LNCAP (cell line): ENCODE results near the gene C16orf90.

Experiments used
- TF ChIP-seq, protein P1 (sequence below): fragments of 450-650 bp; IDR thresholded peaks from 2 replicates; pipeline ENCODE4 v1.5.1; 2017; ENCODE audit warnings: mild to moderate bottlenecking

C16orf90 gene

DNA sequence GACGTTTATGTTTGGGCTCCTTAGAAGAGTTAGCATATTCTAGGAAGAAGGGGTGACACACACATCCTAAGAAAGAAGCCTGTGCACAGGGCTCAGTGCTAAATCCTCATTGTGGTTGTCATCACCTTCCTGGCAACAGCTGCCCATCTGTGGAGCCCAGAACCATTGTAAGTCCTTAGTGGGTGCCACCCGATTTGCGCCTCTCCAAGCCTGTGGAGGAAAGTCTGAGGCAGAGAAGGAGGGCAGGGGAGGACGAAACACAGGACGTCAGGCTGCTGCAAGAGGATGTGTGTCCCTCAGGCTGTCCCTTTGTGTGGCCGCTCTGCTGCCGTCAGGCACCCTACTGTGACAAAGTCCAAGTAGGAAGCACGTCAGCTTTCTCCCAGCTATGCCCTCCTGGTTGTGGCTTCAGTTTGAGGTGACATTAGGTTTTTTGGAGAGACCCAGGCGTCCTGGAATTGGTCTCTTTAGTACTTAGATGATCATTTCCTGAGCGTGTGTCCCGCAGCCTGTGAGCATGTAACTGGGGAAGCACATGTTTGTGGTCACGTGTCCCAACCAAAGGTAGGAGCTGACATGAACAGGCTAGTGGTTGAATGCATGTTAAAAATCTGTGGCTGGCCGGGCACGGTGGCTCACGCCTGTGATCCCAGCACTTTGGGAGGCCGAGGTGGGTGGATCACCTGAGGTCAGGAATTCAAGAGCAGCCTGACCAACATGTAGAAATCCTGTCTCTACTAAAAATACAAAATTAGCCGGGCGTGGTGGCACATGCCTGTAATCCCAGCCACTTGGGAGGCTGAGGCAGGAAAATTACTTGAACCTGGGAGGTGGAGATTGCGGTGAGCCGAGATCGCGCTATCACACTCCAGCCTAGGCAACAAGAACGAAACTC, 16.2 kb upstream of the C16orf90 start:
- TF ChIP-seq, protein P1, sequence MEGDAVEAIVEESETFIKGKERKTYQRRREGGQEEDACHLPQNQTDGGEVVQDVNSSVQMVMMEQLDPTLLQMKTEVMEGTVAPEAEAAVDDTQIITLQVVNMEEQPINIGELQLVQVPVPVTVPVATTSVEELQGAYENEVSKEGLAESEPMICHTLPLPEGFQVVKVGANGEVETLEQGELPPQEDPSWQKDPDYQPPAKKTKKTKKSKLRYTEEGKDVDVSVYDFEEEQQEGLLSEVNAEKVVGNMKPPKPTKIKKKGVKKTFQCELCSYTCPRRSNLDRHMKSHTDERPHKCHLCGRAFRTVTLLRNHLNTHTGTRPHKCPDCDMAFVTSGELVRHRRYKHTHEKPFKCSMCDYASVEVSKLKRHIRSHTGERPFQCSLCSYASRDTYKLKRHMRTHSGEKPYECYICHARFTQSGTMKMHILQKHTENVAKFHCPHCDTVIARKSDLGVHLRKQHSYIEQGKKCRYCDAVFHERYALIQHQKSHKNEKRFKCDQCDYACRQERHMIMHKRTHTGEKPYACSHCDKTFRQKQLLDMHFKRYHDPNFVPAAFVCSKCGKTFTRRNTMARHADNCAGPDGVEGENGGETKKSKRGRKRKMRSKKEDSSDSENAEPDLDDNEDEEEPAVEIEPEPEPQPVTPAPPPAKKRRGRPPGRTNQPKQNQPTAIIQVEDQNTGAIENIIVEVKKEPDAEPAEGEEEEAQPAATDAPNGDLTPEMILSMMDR: no peak

DNA sequence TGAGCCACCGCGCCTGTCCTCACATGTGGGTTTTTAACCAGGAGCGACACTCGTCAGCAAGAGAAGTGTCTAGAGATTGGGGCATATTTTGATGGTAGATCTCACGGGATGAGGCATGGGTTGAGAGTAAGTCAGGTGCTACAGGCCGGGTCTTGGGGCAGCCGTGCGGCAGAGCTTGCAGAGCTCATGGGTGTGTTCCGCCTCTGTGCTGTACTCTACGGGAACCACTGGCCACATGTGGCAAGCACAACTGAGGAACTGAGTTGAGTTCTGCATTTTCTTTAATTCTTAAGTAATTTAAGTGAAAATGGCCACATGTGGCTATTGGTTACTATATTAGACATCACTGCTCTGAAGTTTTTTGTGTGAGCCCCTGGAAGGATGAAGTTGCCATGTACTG, 15.1 kb upstream of the C16orf90 start:
- TF ChIP-seq, protein P1: no peak

DNA sequence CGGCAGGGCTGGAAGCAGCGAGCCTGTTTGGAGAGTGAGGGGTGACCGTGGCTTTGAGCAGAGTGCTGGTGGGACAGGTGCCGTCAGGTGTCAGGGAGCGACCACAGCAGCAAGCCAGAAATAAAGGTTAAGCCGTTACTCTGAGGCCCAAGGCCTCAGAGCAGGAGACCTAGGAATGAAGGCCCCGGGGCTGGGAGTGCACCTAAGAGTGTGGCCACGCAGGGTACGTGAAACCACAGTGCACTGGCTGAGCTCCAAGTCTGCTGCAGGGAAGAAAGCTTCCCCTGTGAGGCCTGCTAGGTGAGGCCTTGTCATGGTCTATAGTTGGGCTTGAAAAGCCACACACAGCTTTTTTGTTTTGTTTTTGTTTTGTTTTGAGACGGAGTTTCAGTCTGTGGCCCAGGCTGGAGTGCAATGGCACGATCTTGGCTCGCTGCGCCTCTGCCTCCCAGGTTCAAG, 14.2 kb upstream of the C16orf90 start:
- TF ChIP-seq, protein P1: no peak

DNA sequence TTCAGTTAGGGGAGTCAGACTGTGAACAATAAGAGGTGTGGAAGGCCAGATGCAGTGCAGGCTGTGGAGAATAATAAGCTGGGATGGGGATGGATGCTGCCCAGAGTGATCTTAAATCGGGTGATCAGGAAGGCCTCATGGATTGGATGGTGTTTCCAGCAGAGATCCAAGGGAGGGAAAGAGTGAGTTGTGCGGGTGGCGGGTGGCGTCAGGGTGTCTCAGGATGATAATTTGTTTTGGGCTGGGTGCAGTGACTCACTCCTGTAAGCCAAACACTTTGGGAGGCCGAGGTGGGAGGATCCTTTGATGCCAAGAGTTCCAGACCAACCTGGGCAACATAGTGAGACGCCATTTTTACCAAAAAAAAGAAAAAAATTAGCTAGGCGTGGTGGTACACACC, 13.4 kb upstream of the C16orf90 start:
- TF ChIP-seq, protein P1: no peak

DNA sequence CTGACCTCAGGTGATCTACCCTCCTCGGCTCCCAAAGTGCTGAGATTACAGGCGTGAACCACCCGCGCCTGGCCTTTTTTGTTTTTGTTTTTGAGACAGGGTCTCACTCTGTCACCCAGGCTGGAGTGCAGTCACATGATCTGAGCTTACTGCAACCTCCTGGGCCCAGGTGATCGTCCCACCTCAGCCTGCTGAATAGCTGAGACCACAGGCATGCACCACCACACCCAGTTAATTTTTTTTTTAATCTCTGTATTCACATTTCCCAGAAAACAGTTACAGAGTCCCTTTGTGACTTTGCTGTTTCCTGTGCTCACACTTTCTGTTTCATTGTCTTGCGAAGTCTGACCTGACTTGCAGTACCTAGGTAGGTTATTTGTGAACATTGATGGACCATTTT, 8.2 kb upstream of the C16orf90 start:
- TF ChIP-seq, protein P1: no peak

DNA sequence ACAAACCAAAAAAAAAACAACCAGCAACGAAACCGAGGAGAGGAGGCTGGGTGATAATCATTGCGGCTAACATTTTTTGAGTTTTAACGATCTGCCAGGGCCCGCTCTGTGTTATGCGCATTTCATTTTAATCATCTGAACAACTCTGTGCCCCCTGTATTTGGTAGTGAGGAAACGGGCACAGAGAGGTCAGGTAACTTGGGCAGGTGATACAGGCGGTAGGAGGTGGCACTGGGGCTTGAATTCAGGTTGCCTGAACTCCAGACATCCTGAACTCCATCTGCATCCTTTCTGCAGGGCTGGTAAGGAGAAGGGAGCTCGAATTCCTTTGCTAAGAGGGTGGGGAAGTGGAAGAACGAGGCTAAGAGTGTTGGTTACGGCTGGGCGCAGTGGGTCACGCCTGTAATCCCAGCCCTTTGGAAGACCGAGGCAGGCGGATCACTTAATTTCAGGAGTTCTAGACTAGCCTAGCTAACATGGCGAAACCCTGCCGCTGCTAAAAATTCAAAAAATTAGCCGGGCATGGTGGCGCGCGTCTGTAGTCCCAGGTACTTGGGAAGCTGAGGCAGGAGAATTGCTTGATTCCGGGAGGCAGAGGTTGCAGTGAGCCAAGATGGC, 6.6 kb upstream of the C16orf90 start:
- TF ChIP-seq, protein P1: no peak

DNA sequence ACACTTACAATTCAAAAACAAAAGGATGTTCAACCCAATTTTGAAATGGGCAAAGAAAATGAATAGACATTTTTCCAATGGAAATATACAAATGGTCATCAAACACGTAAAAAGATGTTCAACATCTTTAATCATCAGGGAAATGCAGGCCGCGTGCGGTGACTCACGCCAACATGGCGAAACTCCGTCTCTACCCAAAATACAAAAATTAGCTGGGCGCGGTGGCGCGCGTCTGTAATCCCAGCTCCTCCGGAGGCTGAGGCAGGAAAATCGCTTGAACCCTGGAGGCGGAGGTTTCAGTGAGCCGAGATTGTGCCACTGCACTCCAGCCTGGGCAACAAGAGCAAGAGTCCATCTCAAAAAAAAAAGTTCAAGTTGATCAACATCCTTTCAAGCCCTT, 3.7 kb upstream of the C16orf90 start:
- TF ChIP-seq, protein P1: no peak
